NCI-H1417 (cell line): ENCODE measurements around the gene PHKG2.
"Not testable (repeated sequence)": the region's sequence is repeated elsewhere in the genome, so short reads cannot be mapped to it uniquely, and the experiment has no call there.

Source experiments
- DNase-seq, 3 experiments: peaks; one replicate each; lab custom pipeline; 2025; lab: John Stamatoyannopoulos, UW

PHKG2 gene

DNA sequence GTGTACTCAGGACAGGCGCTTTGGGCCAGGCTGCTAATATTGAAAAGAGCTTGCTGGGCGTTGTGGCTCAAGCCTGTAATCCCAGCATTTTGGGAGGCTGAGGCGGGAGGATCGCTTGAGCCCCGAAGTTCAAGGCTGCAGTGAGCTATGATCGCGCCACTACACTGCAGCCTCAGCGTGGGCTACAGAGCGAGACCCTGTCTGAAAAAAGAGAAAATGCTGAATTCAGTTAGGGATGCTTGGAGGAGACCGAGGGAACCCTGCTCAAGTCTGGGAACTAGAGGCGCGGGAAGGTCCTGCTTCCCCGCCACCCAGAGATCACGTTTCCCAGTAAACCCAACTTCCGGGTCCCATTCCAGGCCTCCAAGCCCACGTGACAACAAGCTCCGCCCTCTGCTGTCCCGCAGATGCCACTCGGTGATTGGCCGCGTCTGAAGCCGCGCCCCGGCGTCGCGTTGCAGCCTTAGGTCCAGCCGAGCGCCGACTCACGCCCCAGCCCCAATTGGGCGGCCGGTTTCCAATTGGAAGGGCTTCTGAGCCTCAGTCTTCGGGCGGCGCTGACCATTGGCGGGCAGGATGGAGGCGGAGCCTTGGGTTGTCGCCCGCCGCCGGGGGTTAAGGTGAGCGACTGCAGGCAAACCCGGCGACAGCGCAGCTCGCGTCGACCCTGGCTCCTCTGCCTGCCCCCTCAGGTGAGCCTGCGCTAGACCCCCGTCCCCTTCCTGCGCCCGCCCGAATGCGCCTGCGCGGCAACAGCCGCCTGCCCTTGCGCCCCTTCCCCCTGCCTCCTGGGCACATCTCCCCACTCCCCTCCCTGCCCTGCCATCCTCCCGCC, at the start of gene PHKG2:
TSS of gene PHKG2 (plus strand) at position 627 of the 835 bp plus-strand sequence. CDS start 396 bp downstream, outside the sequence.
- peak; percentile 96 to 99 (median 99) for DNase-seq

DNA sequence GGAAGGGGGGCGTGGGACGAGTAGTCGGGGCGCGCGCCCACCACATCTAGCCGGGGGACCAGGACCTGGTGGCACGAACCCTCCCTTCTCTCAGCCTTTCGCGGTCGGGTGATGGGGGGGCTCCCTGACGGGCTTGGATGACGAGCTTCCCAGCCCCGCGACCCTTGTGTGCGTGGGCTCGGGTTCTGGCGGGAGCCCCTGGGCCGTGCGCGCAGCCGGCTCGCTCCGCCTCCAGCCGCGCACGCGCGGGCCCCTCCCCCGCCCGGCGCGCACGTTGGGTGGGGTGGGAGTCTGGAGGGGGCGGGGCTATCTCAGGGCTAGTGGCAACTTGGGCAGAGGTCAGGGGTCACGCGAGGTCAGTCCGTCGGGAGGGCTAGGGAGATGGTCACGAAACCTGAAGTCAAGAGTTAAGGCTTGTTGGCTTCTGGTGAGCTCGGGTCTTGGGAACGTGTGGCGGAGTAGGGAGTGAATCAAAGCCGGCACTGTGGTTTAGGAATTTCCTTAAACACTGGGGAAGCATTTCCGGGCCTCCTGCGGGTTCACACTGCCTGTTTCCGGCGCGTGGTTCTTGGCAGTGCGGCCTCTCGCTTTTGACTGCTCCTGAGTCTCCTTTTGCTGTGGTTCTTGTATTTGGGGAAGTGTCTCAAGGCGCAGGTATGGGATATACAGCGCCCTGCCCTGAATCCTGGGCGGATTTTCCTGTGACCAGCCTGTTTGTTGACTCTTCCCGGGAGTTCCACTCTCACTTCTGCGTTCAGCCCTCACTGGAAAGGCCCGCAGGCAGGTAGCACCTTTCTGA, 49.2 kb upstream of the PHKG2 start, which contains the start of gene SRCAP:
TSS of gene SRCAP (plus strand) at position 356 of the 799 bp plus-strand sequence. CDS start 1,654 bp downstream, outside the sequence.
- peak; percentile 62 to 91 (median 89) for DNase-seq

DNA sequence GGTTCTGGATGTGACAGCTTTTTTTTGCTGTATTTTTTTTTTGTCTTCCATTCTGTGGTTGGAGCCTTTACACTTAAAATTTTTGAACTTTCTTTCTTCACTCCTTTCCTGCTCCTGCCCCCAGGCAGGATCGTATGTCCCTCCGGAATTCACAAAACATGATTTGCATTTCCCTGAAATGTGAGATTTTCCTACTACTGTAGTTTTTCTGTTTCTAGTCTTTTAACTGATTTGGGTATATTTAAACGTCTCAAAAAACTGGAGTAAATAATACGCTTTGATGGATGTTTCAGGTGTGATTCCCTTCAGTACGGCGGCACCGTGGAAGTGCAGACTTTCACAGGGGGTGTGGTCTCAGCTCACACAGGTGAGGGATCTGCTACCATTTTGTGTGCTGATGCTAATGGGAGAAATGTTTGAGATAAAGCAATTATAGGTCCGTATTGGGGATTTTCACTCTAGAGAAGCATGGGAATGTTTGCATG, 48.6 kb upstream of the PHKG2 start:
- no peak for DNase-seq

DNA sequence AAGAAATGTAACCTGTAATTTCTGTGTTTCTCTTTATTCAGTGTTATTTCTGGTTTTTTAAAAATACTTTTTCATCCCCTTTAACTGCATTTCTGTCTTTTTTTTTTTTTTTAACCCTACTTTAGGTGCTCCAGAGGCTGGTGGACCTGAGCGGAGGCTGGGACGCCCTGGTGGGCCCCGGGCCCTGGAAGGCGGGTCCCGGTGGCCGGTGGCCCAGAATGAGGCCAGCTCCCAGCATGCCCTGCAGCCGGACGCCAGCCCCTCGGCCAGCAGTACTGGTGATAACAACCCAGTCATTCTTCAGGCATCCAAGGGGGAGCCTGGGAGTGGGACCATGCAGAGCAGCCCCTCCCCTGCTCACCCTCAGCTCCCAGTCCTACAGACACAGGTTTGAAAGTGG, 47.7 kb upstream of the PHKG2 start:
- DNase-seq: no peak

DNA sequence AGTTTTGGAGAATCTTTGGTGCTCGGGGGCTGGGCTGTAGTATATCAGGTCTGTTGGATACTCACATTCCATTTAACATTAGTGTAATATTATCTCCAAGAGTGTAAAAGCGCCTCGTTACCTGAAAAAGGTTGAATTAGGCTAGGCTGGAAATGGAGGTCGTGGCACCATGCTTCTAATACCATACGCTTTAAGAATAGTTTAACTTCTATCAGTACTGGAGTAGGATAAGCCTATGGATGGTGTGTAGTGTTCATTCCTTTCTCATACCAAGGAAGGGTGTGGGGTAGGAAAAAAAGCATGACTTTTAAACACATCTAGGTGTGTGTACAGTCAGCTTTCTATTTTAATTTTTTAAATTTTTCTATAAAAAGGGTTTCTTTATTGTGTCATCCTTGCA, 47.3 kb upstream of the PHKG2 start:
- no peak for DNase-seq

- DNase-seq: not testable (repeated sequence)
These were observed 45.2 kb upstream of the PHKG2 start for GRCh38 chr16:30703071-30703470.

DNA sequence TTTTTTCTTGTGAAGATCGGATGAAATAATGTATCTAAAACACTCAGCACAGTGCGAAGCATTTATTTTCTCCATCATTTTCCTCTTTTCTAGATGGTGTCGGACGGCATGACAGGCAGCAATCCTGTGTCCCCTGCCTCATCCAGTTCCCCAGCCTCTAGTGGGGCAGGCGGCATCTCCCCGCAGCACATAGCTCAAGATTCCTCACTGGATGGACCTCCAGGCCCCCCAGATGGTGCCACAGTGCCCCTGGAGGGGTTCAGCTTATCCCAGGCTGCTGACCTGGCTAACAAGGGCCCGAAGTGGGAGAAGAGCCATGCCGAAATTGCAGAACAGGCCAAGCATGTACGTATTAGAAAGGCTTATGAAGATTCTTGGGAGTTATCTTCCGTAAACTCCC, 44.3 kb upstream of the PHKG2 start:
- no peak for DNase-seq

- DNase-seq: no peak
These were observed 42.2 kb upstream of the PHKG2 start for GRCh38 chr16:30706046-30706445.

DNA sequence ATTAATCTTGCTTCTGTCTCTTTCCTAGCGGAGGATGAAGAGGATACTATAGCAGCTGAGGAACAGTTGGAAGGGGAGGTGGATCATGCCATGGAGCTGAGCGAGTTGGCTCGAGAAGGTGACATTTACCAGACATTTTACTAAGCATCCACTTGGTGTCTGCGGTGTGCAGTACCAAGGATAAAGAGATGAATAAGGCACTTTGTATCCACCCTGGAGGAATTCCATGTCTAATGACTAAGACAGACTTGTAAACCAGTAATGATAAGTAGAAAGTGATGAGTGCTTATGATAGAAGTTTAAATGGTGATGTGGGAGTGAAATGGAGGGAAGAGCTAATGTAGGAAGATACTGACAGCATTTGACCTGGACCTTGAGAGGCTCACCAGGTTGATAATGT, 37.3 kb upstream of the PHKG2 start:
- DNase-seq: no peak

DNA sequence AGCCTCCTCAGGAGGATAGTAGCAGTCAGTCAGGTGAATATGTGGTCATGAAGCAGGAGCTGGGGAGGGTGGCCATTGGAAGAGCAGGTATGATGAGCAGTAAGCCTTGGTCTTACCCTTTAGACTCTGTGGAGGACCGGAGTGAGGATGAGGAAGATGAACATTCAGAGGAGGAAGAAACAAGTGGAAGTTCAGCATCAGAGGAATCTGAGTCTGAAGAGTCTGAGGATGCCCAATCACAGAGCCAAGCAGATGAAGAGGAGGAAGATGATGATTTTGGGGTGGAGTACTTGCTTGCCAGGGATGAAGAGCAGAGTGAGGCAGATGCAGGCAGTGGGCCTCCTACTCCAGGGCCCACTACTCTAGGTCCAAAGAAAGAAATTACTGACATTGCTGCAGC, 36.5 kb upstream of the PHKG2 start:
- no peak for DNase-seq

GRCh38 chr16:30715750-30716445, 32.3 kb upstream of the PHKG2 start:
- no peak for DNase-seq

- DNase-seq: no peak
These were observed 28.1 kb upstream of the PHKG2 start for GRCh38 chr16:30720086-30720485.

GRCh38 chr16:30720694-30721093, 27.5 kb upstream of the PHKG2 start:
- DNase-seq: no peak

- DNase-seq: no peak
These were observed 27.1 kb upstream of the PHKG2 start for GRCh38 chr16:30721167-30721566.

GRCh38 chr16:30721606-30722005, 26.6 kb upstream of the PHKG2 start:
- DNase-seq: no peak

GRCh38 chr16:30722443-30722842, 25.8 kb upstream of the PHKG2 start:
- no peak for DNase-seq

DNA sequence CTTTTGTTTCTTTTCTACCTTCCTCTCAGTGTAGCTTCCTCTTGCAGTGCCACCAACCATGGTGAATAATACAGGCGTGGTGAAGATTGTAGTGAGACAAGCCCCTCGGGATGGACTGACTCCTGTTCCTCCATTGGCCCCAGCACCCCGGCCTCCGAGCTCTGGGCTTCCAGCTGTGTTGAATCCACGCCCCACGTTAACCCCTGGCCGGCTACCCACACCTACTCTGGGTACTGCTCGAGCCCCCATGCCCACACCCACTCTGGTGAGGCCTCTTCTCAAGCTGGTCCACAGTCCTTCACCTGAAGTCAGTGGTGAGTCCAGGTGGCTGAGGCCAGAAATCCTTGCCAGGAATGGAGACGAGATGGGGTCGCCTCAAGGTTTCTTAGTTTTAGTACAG, 25.3 kb upstream of the PHKG2 start:
- DNase-seq: no peak

GRCh38 chr16:30723725-30724355, 24.4 kb upstream of the PHKG2 start:
- no peak for DNase-seq

DNA sequence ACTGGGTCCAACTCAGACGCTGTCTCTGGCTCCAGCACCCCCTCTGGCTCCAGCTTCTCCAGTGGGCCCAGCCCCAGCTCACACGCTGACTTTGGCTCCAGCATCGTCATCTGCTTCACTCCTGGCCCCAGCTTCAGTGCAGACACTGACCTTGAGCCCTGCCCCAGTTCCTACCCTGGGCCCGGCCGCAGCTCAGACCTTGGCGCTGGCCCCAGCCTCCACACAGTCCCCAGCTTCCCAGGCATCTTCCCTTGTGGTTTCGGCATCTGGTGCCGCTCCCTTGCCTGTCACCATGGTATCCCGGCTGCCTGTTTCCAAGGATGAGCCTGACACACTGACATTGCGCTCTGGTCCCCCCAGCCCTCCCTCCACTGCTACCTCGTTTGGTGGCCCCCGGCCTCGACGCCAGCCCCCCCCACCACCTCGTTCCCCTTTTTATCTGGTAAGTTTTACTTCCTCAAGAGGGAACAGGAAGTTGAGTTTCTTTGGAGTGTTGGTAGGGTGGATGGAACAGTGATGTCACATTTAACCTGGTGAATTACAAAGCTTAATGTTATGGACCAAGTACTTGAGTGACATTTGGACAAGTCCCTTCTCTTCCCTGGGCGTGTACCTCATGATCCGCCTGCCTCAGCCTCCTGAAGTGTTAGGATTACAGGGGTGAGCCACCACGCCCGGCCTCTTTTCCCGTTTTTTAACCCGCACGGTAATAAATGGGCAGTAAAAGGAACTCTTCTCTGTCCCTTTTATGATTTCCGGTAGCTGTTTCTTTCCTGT, 23.4 kb upstream of the PHKG2 start:
- no peak for DNase-seq

- DNase-seq: no peak
These were observed 22.8 kb upstream of the PHKG2 start for GRCh38 chr16:30725418-30725792.

- DNase-seq: no peak
These were observed 19.9 kb upstream of the PHKG2 start for GRCh38 chr16:30728321-30728720.
